ENCODE measurements around the gene PTEN.

The PTEN gene

GRCh38 chr10:87863053-87863943 lies at the start of gene PTEN, which contains the start of gene KLLN:
Gene PTEN, plus strand, starts transcription at chr10:87863625. Its CDS starts 845 bp downstream, at chr10:87864470.
Gene KLLN, minus strand, starts transcription at chr10:87863533. Its CDS starts 1,046 bp downstream, at chr10:87862487.
- Histone ChIP-seq H2AFZ (ENCODE audit: low read depth, low read length) (peak within 1 kb of the TSS; percentile 74; the same call in 1 of the 2 replicates), H3K27ac (ENCODE audit: low read length) (peak within 1 kb of the TSS; percentile 86), H3K36me3 (replicated peaks; ENCODE audit: low read depth, low read length) (peaks cover 9% of the 10 kb centered on the region), H3K9me3 (ENCODE audit: insufficient read depth, low read length) (no peaks in the 10 kb centered on the region), H3K79me2 (ENCODE audit: low read length) (peaks cover 55% of the 10 kb centered on the region), H3K9ac (ENCODE audit: low read length) (peak within 1 kb of the TSS; percentile 91), H3K4me1 (ENCODE audit: low read length) (peaks cover 27% of the 10 kb centered on the region), H4K20me1 (ENCODE audit: insufficient read depth, low read length) (peaks cover 33% of the 10 kb centered on the region), H3K27me3 (ENCODE audit: low read depth, low read length) (no peaks in the 10 kb centered on the region), H3K4me2 (ENCODE audit: low read length) (peak within 1 kb of the TSS; percentile 85), H3K4me3 (ENCODE audit: low read length) (peak within 1 kb of the TSS; percentile 96)
- no peak for TF ChIP-seq CTCF (IDR thresholded peaks at IDR 0.05; ENCODE audit: low read depth, low read length)
- no peak for TF ChIP-seq EZH2phosphoT487 (IDR thresholded peaks at IDR 0.05; ENCODE audit: low read depth)

- Histone ChIP-seq H3K4me1 (ENCODE audit: low read length) (peaks cover 23% of the 10 kb centered on the region), H3K9me3 (ENCODE audit: insufficient read depth, low read length) (no peaks in the 10 kb centered on the region), H3K27me3 (ENCODE audit: low read depth, low read length) (no peaks in the 10 kb centered on the region), H3K27ac (ENCODE audit: low read length) (no peak overlapping the region), H3K4me3 (ENCODE audit: low read length) (peak overlapping the region; percentile 99), H3K36me3 (replicated peaks; ENCODE audit: low read depth, low read length) (peaks cover 5% of the 10 kb centered on the region), H2AFZ (ENCODE audit: low read depth, low read length) (no peak overlapping the region), H3K4me2 (ENCODE audit: low read length) (peak overlapping the region; percentile 91), H3K79me2 (ENCODE audit: low read length) (peaks cover 52% of the 10 kb centered on the region), H4K20me1 (ENCODE audit: insufficient read depth, low read length) (peaks cover 28% of the 10 kb centered on the region), H3K9ac (ENCODE audit: low read length) (peak overlapping the region; percentile 94)
- TF ChIP-seq EZH2phosphoT487 (IDR thresholded peaks at IDR 0.05; ENCODE audit: low read depth), result no peak
- no peak for TF ChIP-seq CTCF (IDR thresholded peaks at IDR 0.05; ENCODE audit: low read depth, low read length)
Observed at GRCh38 chr10:87816163-87816897, 47.1 kb upstream of the PTEN start.

GRCh38 chr10:87816898-87817608 lies 46.4 kb upstream of the PTEN start:
- Histone ChIP-seq H2AFZ (ENCODE audit: low read depth, low read length) (no peak overlapping the region), H3K4me2 (ENCODE audit: low read length) (peak overlapping the region; percentile 91), H3K9ac (ENCODE audit: low read length) (peak overlapping the region; percentile 94), H3K4me1 (ENCODE audit: low read length) (peaks cover 23% of the 10 kb centered on the region), H3K4me3 (ENCODE audit: low read length) (peak overlapping the region; percentile 99), H3K79me2 (ENCODE audit: low read length) (peaks cover 52% of the 10 kb centered on the region), H3K27ac (ENCODE audit: low read length) (peak overlapping the region; percentile 95), H3K9me3 (ENCODE audit: insufficient read depth, low read length) (no peaks in the 10 kb centered on the region), H3K36me3 (replicated peaks; ENCODE audit: low read depth, low read length) (peaks cover 3% of the 10 kb centered on the region), H3K27me3 (ENCODE audit: low read depth, low read length) (no peaks in the 10 kb centered on the region), H4K20me1 (ENCODE audit: insufficient read depth, low read length) (peaks cover 28% of the 10 kb centered on the region)
- TF ChIP-seq EZH2phosphoT487 (IDR thresholded peaks at IDR 0.05; ENCODE audit: low read depth), result no peak
- TF ChIP-seq CTCF (IDR thresholded peaks at IDR 0.05; ENCODE audit: low read depth, low read length), result no peak
